ENCODE results near the gene IRF8.

The IRF8 gene

DNA sequence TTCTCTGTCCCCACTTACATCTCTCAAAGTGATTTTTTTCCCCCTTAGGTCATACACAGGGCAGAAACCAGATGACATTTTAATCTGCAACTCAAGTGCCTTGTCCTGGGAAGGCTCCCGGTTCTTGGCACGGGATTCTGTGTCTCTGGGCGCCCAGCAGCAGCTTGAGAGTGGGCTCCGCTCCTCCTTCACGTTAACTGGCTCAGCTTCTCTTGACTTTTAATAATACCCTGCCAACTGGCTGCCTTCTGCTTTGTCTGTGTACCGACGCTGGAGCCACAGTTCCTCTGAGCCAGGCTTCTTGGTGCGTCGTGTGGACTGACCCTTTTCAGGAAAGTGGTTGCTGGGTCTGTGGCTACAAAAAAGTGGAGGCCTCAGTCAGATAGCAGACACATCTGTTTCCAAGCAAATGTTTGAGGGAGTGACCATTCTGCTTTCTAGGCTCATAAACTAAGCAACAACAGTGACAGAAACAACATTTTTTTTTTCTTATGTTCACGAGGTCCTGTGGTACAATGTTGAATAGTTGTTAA is 64.9 kb downstream of the IRF8 start:
- DNase-seq, result no peak

GRCh38 chr16:85965125-85965524 is 66.2 kb downstream of the IRF8 start:
- no peak for DNase-seq

DNA sequence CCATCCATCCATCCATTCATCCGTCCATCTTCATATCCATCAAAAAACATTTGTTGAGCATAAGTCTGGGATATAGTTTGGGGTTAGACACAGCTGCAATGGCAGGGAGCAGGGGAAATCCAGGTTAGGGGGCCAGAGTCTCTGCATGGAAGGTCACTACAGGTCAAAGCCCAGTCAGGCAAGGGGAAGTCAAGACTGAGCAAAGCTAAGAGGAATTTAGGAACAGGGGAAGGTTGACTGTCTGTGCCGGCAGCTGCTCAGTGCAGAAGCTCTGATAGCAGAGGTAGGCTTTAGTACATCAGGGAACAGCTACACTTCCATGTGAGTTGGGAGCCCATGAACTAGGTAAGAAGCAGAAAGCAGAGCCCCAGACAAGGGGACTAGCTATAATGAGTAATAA is 68.1 kb downstream of the IRF8 start:
- DNase-seq, result no peak

GRCh38 chr16:85968041-85968920 is 69.3 kb downstream of the IRF8 start:
- no peak for DNase-seq

GRCh38 chr16:85969159-85969558 is 70.2 kb downstream of the IRF8 start:
- no peak for DNase-seq

GRCh38 chr16:85969591-85969990 is 70.6 kb downstream of the IRF8 start:
- DNase-seq, result no peak

GRCh38 chr16:85970016-85970733 is 71.2 kb downstream of the IRF8 start:
- no peak for DNase-seq

GRCh38 chr16:85970738-85971137 is 71.8 kb downstream of the IRF8 start:
- no peak for DNase-seq

Measured in stimulated activated CD8-positive, alpha-beta memory T cell treated with anti-CD3 and anti-CD28 coated beads, Interleukin-4, amount 100 ng/mL, for 48 hours (primary cell).